SW480 (cell line): ENCODE measurements around the gene RACK1.
A peak's percentile ranks its signal among the peaks of the same experiment; 100 is the strongest.

Source experiments
- DNase-seq: peaks from one replicate; pipeline ENCODE4 v3.0.0-alpha.2; 2016; ENCODE audit warnings: low spot score

RACK1 gene

DNA sequence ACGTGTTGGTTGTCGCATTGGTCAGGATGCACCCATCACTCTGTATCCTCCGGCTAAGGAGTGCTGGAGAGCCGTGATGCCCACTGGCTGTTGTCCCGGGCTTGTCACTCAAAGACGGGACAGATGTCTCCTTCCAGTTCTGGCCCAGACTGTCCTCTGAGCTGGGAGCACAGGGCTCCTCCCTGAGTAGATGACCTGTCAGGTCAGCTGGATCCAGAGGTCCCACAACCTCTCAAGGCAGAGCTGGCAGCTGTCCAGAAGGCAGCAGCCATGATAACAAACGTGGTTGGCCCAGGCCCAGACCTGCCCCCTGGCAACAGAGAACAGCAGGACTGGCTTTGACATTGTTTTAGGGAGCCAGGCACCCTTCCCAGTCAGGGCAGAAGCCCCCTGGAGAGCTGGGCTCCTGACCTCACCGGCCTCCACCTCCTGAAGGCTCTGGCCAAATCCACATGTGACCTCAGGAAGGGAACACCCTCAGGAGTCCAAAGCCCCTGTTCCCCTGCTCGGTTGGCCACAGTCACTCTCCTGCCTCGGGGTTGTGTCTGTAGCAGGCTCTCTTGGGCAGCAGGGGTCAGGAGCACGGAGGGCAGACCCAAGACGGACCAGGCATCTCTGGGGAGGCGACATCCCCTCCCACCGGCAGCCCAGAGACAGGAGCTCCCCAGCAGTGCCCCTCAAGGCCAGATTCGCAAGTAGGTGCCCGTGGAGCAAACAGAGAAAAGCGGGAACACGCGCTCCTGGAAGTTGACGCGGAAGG, 49.0 kb downstream of the RACK1 start:
- no peak for DNase-seq

DNA sequence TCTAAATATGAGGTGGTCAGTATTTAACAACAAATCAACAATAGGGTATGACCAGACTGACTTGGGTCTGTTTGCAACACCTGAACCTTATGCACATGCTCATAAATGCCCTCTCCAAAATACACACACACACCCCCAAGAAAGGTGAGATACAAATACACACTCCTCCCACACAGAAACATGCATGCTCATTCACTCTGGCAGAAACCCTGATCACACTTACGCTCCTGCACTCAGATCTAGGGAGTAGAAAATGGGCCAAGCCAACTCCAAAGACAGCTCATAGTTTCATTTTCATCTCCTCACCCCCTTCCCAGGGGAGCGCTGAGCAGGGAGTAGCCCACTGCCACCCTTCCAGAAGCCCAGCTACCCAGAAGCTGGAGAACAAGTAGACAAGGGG, 50.0 kb downstream of the RACK1 start:
- no peak for DNase-seq

DNA sequence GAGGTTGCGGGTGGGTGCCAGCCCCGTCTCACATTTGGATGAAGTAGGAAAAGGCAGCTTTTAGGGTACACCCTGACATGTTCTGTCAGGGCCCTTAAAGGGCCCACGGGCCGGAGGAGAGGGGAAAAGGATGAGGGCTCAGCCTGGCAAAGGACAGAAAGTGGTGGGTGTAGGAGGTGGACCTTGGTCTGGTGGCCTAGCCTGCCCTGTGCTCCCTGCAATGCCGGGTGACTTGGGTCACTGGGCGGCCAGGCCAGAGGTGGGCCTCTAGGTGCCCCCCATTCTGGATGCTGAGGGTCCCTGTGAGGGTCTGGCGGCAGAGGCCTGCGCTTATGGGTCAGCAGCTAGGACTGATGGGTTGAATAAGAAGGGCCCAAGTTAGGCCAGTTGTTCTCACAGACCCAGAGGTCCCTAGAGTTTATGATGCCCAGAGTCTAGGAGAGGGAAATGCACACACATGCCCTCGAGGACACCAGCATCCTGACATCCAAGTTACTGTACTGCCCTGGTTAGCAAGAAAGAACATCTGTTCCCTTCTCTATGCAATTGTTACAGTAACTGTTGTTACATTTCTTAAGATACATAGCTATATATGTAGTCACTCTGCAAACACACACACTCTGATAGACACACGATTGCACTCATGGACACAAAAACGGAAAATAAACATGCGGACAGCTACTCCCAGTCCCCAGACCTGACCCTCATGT, 51.2 kb downstream of the RACK1 start:
- DNase-seq, result no peak

DNA sequence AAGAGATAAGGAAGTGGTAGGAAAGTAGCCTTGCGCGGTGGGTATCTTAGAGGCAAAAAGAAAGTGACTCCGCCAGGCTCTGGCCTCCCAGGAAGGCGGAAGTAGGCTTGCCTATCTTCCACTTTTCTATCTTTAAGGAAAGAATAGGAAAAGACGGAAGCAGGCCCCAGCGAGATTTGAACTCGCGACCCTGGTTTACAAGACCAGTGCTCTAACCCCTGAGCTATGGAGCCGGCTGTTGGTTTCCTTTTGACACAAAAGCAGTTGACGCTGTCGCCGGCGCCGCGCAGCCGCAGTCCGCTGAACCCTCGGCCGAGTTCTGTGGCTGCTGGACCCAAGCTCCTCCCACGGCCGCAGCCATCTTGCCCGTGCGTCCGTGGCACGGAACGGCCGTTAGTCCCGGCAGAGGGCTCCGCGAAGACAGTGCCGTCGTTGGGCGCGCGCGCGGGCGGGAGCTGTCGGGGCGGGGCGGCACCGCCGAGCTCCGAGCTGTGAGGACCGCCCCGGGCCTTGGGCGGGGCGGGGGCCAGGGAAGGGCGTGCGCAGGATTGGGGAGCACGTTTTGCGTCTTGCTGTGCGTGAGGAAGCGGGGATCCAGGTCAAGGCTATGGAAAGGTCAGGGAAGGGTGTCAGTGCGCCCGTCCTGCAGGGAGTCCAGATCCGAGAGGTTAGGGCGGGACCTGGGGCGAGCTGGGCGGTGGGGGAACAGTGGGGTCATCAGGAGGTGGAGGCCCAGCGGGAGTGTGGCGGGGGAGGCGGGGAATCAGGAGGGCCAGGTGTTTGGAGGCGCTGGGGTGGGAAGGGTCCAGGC, 52.0 kb downstream of the RACK1 start:
- peak; percentile 96 for DNase-seq

DNA sequence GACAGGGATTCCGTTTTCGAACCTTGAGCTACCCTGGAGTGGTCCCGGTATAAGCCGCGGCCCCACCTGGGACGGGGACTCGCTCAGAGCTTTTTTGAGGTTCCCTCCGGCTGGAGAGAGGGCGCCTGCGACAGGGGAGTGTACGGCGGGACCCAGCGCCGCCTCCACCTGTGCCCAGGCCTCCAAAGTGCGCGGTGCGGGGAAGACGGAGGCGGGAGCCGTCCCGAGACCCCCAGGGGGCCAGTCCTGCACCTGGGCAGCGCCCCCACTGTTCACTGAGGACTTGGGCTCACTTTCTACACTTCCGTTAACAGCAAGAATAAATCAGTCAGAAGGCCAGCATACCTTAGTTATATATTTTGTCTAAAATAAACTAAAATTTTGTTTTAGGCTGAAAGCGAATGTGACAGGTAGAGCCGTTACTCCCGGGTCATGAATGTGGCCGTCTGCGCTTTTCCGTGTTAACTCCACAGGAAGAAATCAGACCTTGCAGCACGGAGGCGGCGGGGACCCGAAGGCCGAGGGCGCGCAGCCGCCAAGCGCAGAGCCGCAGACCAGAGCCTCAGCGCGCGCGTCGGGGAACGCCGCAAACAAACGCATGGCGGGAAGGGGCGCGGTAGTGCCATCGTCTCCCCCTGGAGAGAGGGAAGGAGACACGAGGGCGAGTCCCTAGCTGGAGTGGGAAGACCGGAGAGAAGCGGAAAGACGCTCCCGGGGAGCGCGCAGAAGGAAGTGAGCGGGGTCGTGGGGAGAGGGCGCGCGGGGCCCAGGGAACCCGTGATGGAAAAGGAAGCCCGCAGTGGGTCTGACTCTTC, 52.8 kb downstream of the RACK1 start:
- peak; percentile 61 for DNase-seq

DNA sequence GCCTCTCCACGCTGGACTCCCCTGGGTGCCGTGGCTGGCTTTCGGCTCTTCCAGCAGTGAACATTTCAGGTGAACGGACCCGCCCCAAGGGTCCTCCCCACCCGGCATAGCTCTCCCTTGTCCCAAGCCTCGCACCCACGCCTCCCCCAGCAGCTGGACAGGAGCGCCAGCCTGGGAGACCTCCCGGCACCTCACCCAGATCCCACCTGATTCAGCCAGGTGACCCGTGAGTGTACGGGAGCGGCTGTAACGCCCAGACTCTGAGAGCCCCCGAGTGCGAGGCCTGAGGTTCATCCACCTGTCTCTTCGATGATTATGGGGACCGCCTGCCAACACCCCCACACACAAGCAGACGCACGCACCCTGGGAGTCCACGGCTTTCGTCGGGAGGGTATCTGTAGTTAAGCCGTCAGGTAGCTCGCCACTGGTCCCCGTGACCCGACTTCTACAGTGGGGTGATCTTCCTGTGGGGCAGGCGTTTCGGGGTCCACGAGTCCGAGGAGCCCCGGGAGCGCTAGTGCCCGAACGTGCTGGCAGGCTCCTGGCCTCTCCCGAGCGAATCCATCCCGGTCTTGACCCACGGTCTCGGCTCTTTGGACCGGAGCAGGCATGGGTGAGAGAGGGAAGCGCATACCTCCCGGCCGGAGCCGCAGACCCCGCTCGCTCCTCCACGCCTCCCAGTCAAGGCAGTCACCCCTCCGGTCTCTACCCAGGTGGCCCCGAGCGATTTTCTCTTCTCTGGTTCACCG, 53.6 kb downstream of the RACK1 start:
- DNase-seq, result peak; percentile 69

DNA sequence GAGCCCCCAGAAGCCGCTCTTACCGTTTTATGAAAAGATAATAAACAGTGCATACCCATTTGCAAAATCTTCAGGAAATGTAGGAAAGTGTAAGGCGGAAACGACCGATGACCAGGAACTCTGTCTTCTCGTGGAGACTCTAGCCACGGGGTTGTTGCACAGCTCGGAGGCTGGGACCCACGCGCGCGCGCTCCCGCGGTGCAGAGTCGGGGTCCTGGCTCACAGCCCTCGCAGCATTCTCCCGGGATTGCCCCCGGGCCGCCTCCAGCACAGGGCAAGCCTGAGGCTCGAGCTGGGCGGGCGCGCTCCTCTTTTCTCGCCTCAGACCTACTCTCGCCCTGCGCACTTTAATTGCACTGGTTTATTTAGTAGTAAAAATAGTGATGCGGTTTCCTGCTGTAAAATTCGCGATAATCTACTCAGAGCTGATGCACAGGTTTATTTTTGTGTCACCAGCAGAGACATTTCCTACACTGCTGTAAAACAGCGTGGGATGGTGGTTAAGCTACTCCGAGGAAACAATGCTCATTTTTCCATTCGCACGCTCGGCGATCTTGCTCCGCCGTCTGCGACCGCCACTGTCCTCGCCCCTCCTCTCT, 54.2 kb downstream of the RACK1 start:
- no peak for DNase-seq

DNA sequence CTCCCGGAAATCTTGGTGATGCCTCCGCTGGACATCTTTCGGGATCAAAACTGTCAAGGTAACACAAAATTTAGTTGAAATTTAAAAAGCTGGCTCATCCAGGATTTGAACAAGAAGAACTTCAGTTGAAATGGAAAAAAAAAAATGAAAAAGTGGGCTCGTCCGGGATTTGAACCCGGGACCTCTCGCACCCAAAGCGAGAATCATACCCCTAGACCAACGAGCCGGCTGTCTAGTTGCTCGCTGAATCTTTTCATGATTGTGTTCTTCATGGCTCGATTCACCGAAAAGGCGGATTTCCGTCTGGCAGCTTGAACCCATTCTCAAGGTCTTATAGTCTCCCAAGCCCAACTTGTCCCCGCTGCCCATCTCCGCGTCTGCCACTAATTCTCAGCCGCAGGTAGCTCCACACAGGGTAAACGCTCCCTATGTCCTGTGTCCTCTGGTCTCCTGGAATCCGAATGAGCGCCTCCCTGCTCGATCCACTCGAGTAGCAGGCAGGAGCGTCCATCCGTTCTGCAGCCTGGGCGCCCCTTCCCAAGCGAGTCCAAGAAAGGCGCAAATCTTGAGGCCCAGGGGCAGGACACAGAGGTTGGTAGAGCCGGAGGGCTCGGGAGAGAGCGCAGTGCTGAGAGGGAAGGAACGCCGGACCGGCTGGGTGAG, 54.9 kb downstream of the RACK1 start:
- DNase-seq, result peak; percentile 78

DNA sequence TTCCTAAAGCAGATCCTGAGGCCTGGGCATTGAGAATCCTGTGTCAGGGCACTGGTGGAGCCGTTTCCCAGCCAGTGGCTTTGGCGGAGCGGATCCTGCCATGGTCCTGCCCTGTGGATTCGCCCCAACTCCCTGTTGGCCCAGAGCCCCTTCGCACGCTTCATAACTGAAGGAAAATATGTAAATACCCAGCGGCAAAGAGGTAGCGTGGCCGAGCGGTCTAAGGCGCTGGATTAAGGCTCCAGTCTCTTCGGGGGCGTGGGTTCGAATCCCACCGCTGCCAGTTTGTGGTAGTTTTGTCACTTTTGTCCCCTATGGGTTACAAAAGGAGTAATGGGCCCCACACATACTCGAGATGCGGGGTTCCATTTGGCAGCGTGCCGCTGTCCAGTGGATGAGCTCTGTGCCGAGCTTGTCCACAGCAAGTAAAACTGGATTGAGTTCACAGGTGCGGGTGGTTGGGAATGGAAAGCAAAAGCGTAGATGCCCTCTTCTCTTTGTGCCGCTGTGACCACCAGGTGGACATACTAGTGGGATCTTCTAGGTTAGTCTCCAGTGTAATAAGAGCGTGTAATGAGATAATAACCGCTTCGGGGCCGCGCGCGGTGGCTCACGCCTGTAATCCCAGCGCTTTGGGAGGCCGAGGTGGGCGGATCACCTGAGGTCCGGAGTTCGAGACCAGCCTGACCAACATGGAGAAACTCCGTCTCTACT, 56.0 kb downstream of the RACK1 start:
- DNase-seq, result peak; percentile 94

DNA sequence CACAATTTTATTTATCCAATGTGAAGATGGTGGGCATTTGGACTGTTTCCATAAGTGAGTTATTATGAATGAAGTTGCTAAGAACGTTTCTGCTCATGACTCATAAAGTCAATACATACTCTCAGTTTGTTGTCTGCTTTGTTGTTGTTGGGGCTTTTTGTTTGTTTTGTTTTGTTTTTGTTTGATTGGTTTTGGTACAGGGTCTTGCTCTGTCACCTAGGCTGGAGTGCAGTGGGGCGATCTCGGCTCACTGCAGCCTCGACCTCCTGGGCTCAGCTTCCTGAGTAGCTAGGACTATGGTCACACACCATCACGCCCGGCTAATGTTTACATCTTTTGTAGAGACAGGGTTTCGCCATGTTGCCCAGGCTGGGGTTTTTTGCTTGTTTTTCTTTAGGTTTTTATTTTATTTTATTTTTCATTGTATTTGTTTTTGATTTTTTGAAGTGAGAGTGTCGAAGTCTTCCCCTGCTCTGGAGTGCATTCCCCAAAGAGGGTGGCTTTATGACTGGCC, 56.7 kb downstream of the RACK1 start:
- peak; percentile 45 for DNase-seq
